Neural crest cell (in vitro differentiated cells): ENCODE measurements around the gene FRMD6. TPM values are rescaled to one million over a fixed set of nuclear protein-coding genes. Genes with fewer than 3 reads are reported as not detected.

Experiments used
- DNase-seq: peaks from one replicate; pipeline ENCODE4 v3.0.0; 2021; ENCODE audit warnings: low read depth, mixed read lengths, low spot score
- H3K27ac Mint-ChIP-seq: one replicate; pipeline ENCODE4 v1.8.0; 2021; ENCODE audit warnings: mild to moderate bottlenecking, mixed read lengths; ENCODE audit not compliant: unreplicated experiment
- H3K27me3 Mint-ChIP-seq: 2 replicates; pipeline ENCODE4 v1.8.0; 2021; ENCODE audit warnings: low read depth, mild to moderate bottlenecking, mixed read lengths
- H3K36me3 Mint-ChIP-seq: 2 replicates; pipeline ENCODE4 v1.8.0; 2021; ENCODE audit warnings: low read depth, mild to moderate bottlenecking, mixed read lengths
- H3K4me1 Mint-ChIP-seq: 2 replicates; pipeline ENCODE4 v1.8.0; 2021; ENCODE audit warnings: mixed read lengths
- H3K4me3 Mint-ChIP-seq: one replicate; pipeline ENCODE4 v1.8.0; 2021; ENCODE audit warnings: mild to moderate bottlenecking, mixed read lengths
- H3K9me3 Mint-ChIP-seq: 2 replicates; pipeline ENCODE4 v1.8.0; 2021; ENCODE audit warnings: mixed read lengths
- CTCF ChIP-seq: fragments of 200-600 bp; sonication (generic); conservative IDR thresholded peaks from 2 replicates; pipeline ENCODE4 v1.5.0; 2021; ENCODE audit warnings: antibody characterized with exemption, mild to moderate bottlenecking
- total RNA-seq: library from RNA; stranded (reverse); gene quantifications from 2 replicates; pipeline ENCODE4 v1.2.1, GENCODE V29; 2021

The FRMD6 gene
- total RNA-seq, 1 donor from 2014 or later, result 38.0 TPM

GRCh38 chr14:51607711-51608110 lies 44.0 kb upstream of the FRMD6 start:
- no peak overlapping the region for H3K27ac Mint-ChIP-seq
- H3K4me3 Mint-ChIP-seq, result no peak overlapping the region
- no peaks in the 10 kb centered on the region for H3K36me3 Mint-ChIP-seq
- H3K27me3 Mint-ChIP-seq, result no peaks in the 10 kb centered on the region
- no peak for TF ChIP-seq CTCF
- peaks cover 14% of the 10 kb centered on the region for H3K4me1 Mint-ChIP-seq
- H3K9me3 Mint-ChIP-seq, result no peaks in the 10 kb centered on the region
- DNase-seq, result no peak

- H3K4me3 Mint-ChIP-seq, result no peak overlapping the region
Observed at GRCh38 chr14:51609251-51609954, 42.3 kb upstream of the FRMD6 start.

GRCh38 chr14:51609955-51610283 lies 41.8 kb upstream of the FRMD6 start:
- Mint-ChIP-seq H3K4me3 (no peak overlapping the region), H3K27me3 (no peaks in the 10 kb centered on the region), H3K27ac (no peak overlapping the region), H3K4me1 (peaks cover 19% of the 10 kb centered on the region), H3K9me3 (no peaks in the 10 kb centered on the region), H3K36me3 (no peaks in the 10 kb centered on the region)
- TF ChIP-seq CTCF, result no peak
- DNase-seq, result no peak

More at GRCh38 chr14:51609251-51609954, 42.3 kb upstream of the FRMD6 start:
- Mint-ChIP-seq H3K4me1 (peaks cover 14% of the 10 kb centered on the region), H3K27ac (no peak overlapping the region), H3K36me3 (no peaks in the 10 kb centered on the region), H3K27me3 (no peaks in the 10 kb centered on the region), H3K9me3 (no peaks in the 10 kb centered on the region)
- no peak for DNase-seq
- no peak for TF ChIP-seq CTCF

- Mint-ChIP-seq H3K27me3 (no peaks in the 10 kb centered on the region), H3K4me1 (peaks cover 20% of the 10 kb centered on the region), H3K4me3 (no peak overlapping the region), H3K36me3 (no peaks in the 10 kb centered on the region), H3K27ac (no peak overlapping the region), H3K9me3 (no peaks in the 10 kb centered on the region)
- TF ChIP-seq CTCF, result no peak
- no peak for DNase-seq
Observed at GRCh38 chr14:51610771-51611170, 40.9 kb upstream of the FRMD6 start.

- H3K4me1 Mint-ChIP-seq, result peaks cover 34% of the 10 kb centered on the region
- no peaks in the 10 kb centered on the region for H3K27me3 Mint-ChIP-seq
- H3K9me3 Mint-ChIP-seq, result no peaks in the 10 kb centered on the region
- no peak for TF ChIP-seq CTCF
- no peak overlapping the region for H3K4me3 Mint-ChIP-seq
- no peaks in the 10 kb centered on the region for H3K36me3 Mint-ChIP-seq
- H3K27ac Mint-ChIP-seq, result no peak overlapping the region
- no peak for DNase-seq
Observed at GRCh38 chr14:51612449-51612848, 39.3 kb upstream of the FRMD6 start.
